ENCODE results near the gene ACAP3. TPM values are rescaled to one million over a fixed set of nuclear protein-coding genes. Genes with fewer than 3 reads are reported as not detected.

The ACAP3 gene
- total and polyA plus RNA-seq, 7 experiments from 2014 or later, result 3.2 to 70.8 (median 55.1) TPM

DNA sequence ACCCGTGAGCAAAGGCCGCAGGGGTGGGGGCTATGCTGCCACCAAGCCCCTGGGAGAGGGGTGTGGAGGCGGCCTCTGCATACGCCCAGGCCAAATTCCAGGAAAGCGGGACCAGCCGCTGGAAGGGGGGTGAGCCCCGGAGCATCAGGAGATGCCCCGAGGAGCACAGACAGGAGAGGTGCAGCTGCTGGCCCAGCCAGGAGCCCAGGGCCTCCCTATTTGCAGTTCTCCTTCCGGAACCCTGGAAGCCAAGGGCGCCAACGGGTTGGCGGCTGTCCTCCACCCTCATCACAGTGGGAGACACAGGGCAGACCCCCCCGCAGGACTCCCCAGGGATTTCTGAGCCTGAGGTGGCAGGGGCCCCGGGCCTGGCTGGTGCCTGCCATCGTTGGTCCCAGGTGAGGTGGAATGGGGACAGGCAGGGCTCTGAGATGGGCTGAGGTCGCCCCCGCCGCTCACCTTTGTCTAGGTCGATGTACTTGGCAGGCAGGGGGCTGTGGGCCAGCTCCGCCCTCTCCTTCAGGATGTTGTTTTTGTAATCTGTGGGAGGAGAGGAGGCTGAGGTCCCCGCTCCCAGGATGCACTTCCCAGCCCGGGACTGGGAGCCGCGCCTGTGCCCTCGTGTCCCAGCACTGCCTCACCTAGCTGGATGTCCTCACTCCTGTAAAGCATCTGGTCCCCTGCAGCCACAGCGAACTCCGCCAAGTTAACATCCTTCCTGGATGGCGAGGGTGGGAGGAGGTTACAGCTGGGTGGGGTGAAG, 45.8 kb upstream of the ACAP3 start:
- Mint-ChIP-seq H3K4me3 (peak overlapping the region in 7 of 10 donors; percentile 6 to 84 (median 41)), H3K27me3 (peaks cover 0 to 31% (median 9%) of the 10 kb centered on the region in 5 donors), H3K27ac (peak overlapping the region in 1 of 9 donors; percentile 25), H3K36me3 (peaks cover 0 to 2% (median 0%) of the 10 kb centered on the region in 5 donors), H3K4me1 (peaks cover 0 to 20% (median 11%) of the 10 kb centered on the region in 7 donors), H3K9me3 (peaks cover 0 to 3% (median 0%) of the 10 kb centered on the region in 11 donors)
- Histone ChIP-seq H3K4me1 (ENCODE audit: control insufficient read depth in 2 of 2, insufficient read depth in 2 of 2, low read length in 2 of 2) (peaks cover 0 to 12% of the 10 kb centered on the region in 2 donors), H3K9me3 (ENCODE audit: control insufficient read depth in 2 of 3, low read length in 3 of 3) (no peaks in the 10 kb centered on the region), H3K27me3 (ENCODE audit: control insufficient read depth in 2 of 2, insufficient read depth in 2 of 2, low read length in 2 of 2) (peaks cover 0 to 9% of the 10 kb centered on the region in 2 donors), H3K27ac (ENCODE audit: low read depth, low read length) (no peak overlapping the region), H3K4me3 (ENCODE audit: low read length) (no peak overlapping the region), H3K36me3 (ENCODE audit: control insufficient read depth in 2 of 3, insufficient read depth in 3 of 3, low read length in 3 of 3) (no peaks in the 10 kb centered on the region)
- CTCF ChIA-PET, result no interaction called here
- intact Hi-C loops (cut with micrococcal nuclease), result no loop called here
- ATAC-seq (no peak), DNase-seq (no peak)
- POLR2A ChIA-PET, result interaction anchor here (0.7 to 2.8 kb wide), 7 partner anchors 16 to 251 kb away, joined by 3 to 9 read pairs (median 3); partner anchors contain the start of gene AURKAIP1

DNA sequence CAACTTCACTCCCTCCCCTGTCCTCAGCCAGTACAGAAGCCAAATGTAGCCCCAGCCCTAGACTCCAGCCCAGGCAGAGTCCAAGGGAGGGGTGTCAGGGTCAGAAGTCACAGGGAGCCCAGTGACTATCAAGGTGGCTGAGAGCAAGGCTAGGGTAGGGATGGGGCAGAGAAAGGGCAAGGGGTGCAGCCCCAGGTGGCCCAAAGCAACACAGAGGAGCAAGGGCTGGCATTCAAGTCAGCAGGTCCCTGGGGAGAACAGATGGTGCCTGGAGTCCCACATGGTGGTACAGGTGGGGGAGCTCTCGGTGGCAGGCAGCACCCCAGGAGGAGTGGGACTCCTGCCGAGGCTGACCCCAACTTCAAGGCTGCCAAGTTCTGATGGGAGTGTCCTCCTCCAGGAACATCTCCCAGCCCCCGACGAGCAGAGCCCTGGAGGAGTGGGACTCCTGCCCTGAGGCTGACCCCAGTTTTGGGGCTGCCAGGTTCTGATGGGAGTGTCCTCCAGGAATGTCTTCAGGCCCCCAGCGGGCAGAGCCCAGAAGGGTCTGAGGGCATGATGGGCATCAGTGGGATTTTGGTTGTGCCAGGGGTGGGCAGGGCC, 45.2 kb upstream of the ACAP3 start:
- ChIA-PET CTCF (no interaction called here), POLR2A (interaction anchor here (0.8 to 2.8 kb wide), 4 partner anchors 12 to 21 kb away, joined by 3 to 13 read pairs (median 6); partner anchors contain the start of gene AURKAIP1)
- Mint-ChIP-seq H3K36me3 (peaks cover 0 to 2% (median 0%) of the 10 kb centered on the region in 5 donors), H3K27me3 (peaks cover 0 to 31% (median 9%) of the 10 kb centered on the region in 5 donors), H3K27ac (peak overlapping the region in 5 of 9 donors; percentile 8 to 86 (median 51)), H3K9me3 (peaks cover 0 to 3% (median 0%) of the 10 kb centered on the region in 11 donors), H3K4me3 (peak overlapping the region; percentile 25 to 85 (median 58)), H3K4me1 (peaks cover 0 to 20% (median 15%) of the 10 kb centered on the region in 7 donors)
- Histone ChIP-seq H3K9me3 (ENCODE audit: control insufficient read depth in 2 of 3, low read length in 3 of 3) (no peaks in the 10 kb centered on the region), H3K36me3 (ENCODE audit: control insufficient read depth in 2 of 3, insufficient read depth in 3 of 3, low read length in 3 of 3) (no peaks in the 10 kb centered on the region), H3K27ac (ENCODE audit: low read depth, low read length) (no peak overlapping the region), H3K4me3 (ENCODE audit: low read length) (no peak overlapping the region), H3K4me1 (ENCODE audit: control insufficient read depth in 2 of 2, insufficient read depth in 2 of 2, low read length in 2 of 2) (peaks cover 0 to 16% of the 10 kb centered on the region in 2 donors), H3K27me3 (ENCODE audit: control insufficient read depth in 2 of 2, insufficient read depth in 2 of 2, low read length in 2 of 2) (peaks cover 0 to 8% of the 10 kb centered on the region in 2 donors)
- intact Hi-C loops (cut with micrococcal nuclease), result no loop called here
- ATAC-seq, result no peak
- DNase-seq, result no peak

DNA sequence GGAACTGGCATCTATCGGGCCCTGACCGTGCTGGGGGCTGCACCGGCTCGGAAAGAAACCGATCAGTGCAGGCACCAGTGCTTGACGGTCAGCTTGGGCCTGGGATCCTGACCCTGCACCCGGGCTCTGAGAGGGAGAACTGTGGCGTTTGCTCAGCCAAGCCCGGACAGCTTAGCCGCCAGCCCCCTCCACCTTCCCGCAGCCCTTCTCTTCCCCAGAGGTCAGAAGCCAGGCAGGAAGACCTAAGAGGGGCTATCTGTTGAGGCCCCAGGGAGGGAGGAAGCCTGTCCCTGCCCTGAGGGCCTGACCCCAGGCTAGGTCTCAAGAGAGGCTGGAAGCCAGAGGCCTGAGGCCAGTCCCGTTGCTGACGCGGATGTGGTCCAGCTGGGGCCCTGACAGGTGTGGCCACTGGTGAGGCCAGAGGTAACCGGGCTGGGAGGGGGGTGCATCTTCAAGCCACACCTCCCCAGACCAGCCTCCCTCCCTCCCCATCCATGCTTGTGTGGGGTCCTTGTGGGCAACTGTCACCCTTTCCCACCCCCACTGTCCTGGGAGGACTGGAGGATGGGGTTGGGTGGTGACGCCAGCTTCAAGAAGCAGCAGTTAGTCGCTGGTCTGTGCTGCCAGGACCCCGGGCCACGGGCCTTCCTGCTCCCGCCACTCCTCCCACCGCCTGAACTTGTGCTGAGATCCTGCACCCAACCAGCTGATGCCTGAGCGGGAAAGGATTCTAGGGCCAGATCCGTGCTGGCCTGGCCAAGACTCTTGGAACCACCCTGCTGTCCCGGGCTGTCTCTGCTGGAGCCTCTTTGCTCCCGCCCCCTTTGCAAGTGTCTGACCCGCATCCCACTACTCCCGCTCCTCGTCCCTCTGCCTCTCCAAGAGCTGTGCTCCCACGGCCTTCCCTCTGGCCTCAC, 44.0 kb upstream of the ACAP3 start:
- peaks cover 0 to 3% (median 0%) of the 10 kb centered on the region in 11 donors for H3K9me3 Mint-ChIP-seq

DNA sequence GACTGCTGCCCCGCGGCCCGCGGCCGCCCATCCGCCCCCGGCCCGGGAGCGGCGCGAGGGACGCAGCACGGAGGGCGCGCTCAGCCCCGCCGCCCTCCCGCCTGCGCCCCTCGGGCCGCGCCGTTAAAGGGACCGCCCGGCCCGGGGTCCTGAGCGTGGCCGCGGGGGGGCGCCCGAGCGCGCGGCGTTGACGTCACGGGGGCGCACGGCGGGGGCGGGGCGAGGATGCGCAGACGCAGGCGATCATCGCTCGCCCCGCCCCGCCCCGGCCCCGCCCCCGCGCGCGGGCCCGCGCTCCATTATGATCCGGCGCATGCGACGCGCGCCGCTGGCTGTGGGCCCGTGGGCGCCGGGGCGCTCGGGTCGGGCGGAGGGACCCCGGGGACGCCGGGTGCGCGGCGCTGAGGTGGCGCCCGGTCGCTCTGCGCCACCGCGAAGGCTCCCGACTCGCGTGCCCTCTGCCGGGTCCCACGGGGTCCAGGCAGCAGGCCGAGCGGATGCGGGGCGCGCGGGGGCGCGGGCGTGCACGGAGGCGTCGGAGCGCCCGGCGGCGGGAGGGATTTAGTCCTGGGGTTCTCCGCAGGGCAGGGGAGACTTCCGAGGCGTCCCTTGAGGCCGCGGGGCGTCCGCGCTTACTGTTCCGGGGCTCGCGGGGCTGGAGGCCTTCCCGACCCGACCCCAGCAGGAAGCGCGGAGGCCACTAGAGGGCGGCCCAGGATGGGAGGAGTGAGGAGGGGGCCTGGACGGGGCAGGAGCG, 41.7 kb upstream of the ACAP3 start, which contains the start of gene DVL1:
Gene DVL1, minus strand, starts transcription at position 163 of the 757 bp plus-strand sequence. CDS start 353 bp downstream, outside the sequence.
- Histone ChIP-seq H3K4me1 (ENCODE audit: control insufficient read depth in 2 of 2, insufficient read depth in 2 of 2, low read length in 2 of 2) (peaks cover 0 to 19% of the 10 kb centered on the region in 2 donors), H3K27me3 (ENCODE audit: control insufficient read depth in 2 of 2, insufficient read depth in 2 of 2, low read length in 2 of 2) (peaks cover 0 to 6% of the 10 kb centered on the region in 2 donors), H3K4me3 (ENCODE audit: low read length) (peak within 1 kb of the TSS; percentile 56), H3K9me3 (ENCODE audit: control insufficient read depth in 2 of 3, low read length in 3 of 3) (no peaks in the 10 kb centered on the region), H3K36me3 (ENCODE audit: control insufficient read depth in 2 of 3, insufficient read depth in 3 of 3, low read length in 3 of 3) (no peaks in the 10 kb centered on the region), H3K27ac (ENCODE audit: low read depth, low read length) (peak within 1 kb of the TSS; percentile 92)
- DNase-seq, result peak; percentile 51 to 86 (median 78)
- CTCF ChIA-PET, result no interaction called here
- POLR2A ChIA-PET, result interaction anchor here (2.2 kb wide), 1 partner anchor 26 kb away, joined by 15 read pairs; the partner anchor contains the start of gene AURKAIP1
- peaks cover 0 to 3% (median 0%) of the 10 kb centered on the region in 11 donors for H3K9me3 Mint-ChIP-seq
- peak within 1 kb of the TSS; percentile 40 to 85 (median 76) for H3K4me3 Mint-ChIP-seq
- H3K27me3 Mint-ChIP-seq, result peaks cover 0 to 24% (median 9%) of the 10 kb centered on the region in 5 donors
- H3K27ac Mint-ChIP-seq, result peak within 1 kb of the TSS in 5 of 9 donors; percentile 34 to 76 (median 56)
- H3K36me3 Mint-ChIP-seq, result peaks cover 0 to 2% (median 0%) of the 10 kb centered on the region in 5 donors
- ATAC-seq, result peak; percentile 94
- H3K4me1 Mint-ChIP-seq, result peaks cover 13 to 34% (median 29%) of the 10 kb centered on the region in 7 donors
- intact Hi-C loops (cut with micrococcal nuclease), result loop anchor here (1.0 kb wide), 6 partner anchors 22 to 92 kb away; partner anchors contain the start of genes CPTP (in 1 of the 2), INTS11 (in 1 of the 2) and PUSL1 (in 1 of the 2)

More for the DNA sequence above, 44.0 kb upstream of the ACAP3 start:
- DNase-seq, result no peak
- Mint-ChIP-seq H3K27me3 (peaks cover 0 to 26% (median 9%) of the 10 kb centered on the region in 5 donors), H3K27ac (peak overlapping the region in 6 of 9 donors; percentile 48 to 86 (median 66)), H3K4me1 (peaks cover 10 to 31% (median 24%) of the 10 kb centered on the region in 7 donors), H3K4me3 (peak overlapping the region; percentile 31 to 85 (median 70)), H3K36me3 (peaks cover 0 to 2% (median 0%) of the 10 kb centered on the region in 5 donors)
- Histone ChIP-seq H3K4me3 (ENCODE audit: low read length) (no peak overlapping the region), H3K27ac (ENCODE audit: low read depth, low read length) (no peak overlapping the region), H3K9me3 (ENCODE audit: control insufficient read depth in 2 of 3, low read length in 3 of 3) (no peaks in the 10 kb centered on the region), H3K36me3 (ENCODE audit: control insufficient read depth in 2 of 3, insufficient read depth in 3 of 3, low read length in 3 of 3) (no peaks in the 10 kb centered on the region), H3K27me3 (ENCODE audit: control insufficient read depth in 2 of 2, insufficient read depth in 2 of 2, low read length in 2 of 2) (peaks cover 0 to 6% of the 10 kb centered on the region in 2 donors), H3K4me1 (ENCODE audit: control insufficient read depth in 2 of 2, insufficient read depth in 2 of 2, low read length in 2 of 2) (peaks cover 0 to 19% of the 10 kb centered on the region in 2 donors)
- CTCF ChIA-PET, result interaction anchor here (0.7 to 1.2 kb wide), 3 partner anchors 18 to 89 kb away, joined by 3 to 4 read pairs (median 3); no protein-coding TSS in a partner anchor
- no peak for ATAC-seq
- POLR2A ChIA-PET, result interaction anchor here (0.8 to 2.8 kb wide), 4 partner anchors 14 to 23 kb away, joined by 3 to 13 read pairs (median 6); partner anchors contain the start of gene AURKAIP1
- intact Hi-C loops (cut with micrococcal nuclease), result no loop called here
